Activated naive CD8-positive, alpha-beta T cell treated with anti-CD3 and anti-CD28 coated beads for 36 hours (primary cell): ENCODE results near the gene UTS2B. TPM values are rescaled to one million over a fixed set of nuclear protein-coding genes. Genes with fewer than 3 reads are reported as not detected.

Experiments
- DNase-seq: peaks from one replicate; pipeline ENCODE4 v3.0.0; 2021
- H3K27ac Mint-ChIP-seq: one replicate; pipeline ENCODE4 v1.8.0; 2022; ENCODE audit warnings: mild to moderate bottlenecking, moderate library complexity, mixed read lengths
- H3K27me3 Mint-ChIP-seq: one replicate; pipeline ENCODE4 v1.8.0; 2022; ENCODE audit warnings: mild to moderate bottlenecking, mixed read lengths
- H3K36me3 Mint-ChIP-seq: one replicate; pipeline ENCODE4 v1.8.0; 2021; ENCODE audit warnings: mild to moderate bottlenecking, mixed read lengths
- H3K4me1 Mint-ChIP-seq: one replicate; pipeline ENCODE4 v1.8.0; 2021; ENCODE audit warnings: mixed read lengths
- H3K4me3 Mint-ChIP-seq: one replicate; pipeline ENCODE4 v1.8.0; 2022; ENCODE audit warnings: mild to moderate bottlenecking, moderate library complexity, mixed read lengths
- H3K9me3 Mint-ChIP-seq: one replicate; pipeline ENCODE4 v1.8.0; 2022; ENCODE audit warnings: mixed read lengths
- total RNA-seq, 2 experiments: library from RNA; stranded (reverse); gene quantifications; one replicate each; pipeline ENCODE4 v1.2.3, GENCODE V29; 2021

UTS2B gene
- total RNA-seq, 2 experiments from 2014 or later, result not detected

- no peak overlapping the region for H3K27ac Mint-ChIP-seq
- no peaks in the 10 kb centered on the region for H3K9me3 Mint-ChIP-seq
- no peaks in the 10 kb centered on the region for H3K36me3 Mint-ChIP-seq
- no peak for DNase-seq
- H3K27me3 Mint-ChIP-seq, result peaks cover 3% of the 10 kb centered on the region
- H3K4me1 Mint-ChIP-seq, result no peaks in the 10 kb centered on the region
- H3K4me3 Mint-ChIP-seq, result no peak overlapping the region
Observed at GRCh38 chr3:191235331-191236314, 94.7 kb downstream of the UTS2B start.

GRCh38 chr3:191234216-191234615 lies 96.1 kb downstream of the UTS2B start:
- no peak overlapping the region for H3K27ac Mint-ChIP-seq
- no peak for DNase-seq
- no peaks in the 10 kb centered on the region for H3K36me3 Mint-ChIP-seq
- peaks cover 3% of the 10 kb centered on the region for H3K27me3 Mint-ChIP-seq
- no peaks in the 10 kb centered on the region for H3K9me3 Mint-ChIP-seq
- H3K4me3 Mint-ChIP-seq, result no peak overlapping the region
- no peaks in the 10 kb centered on the region for H3K4me1 Mint-ChIP-seq

GRCh38 chr3:191227541-191227940 lies 102.8 kb downstream of the UTS2B start:
- H3K4me1 Mint-ChIP-seq, result no peaks in the 10 kb centered on the region
- no peaks in the 10 kb centered on the region for H3K36me3 Mint-ChIP-seq
- H3K4me3 Mint-ChIP-seq, result no peak overlapping the region
- DNase-seq, result no peak
- peaks cover 3% of the 10 kb centered on the region for H3K9me3 Mint-ChIP-seq
- no peak overlapping the region for H3K27ac Mint-ChIP-seq
- H3K27me3 Mint-ChIP-seq, result no peaks in the 10 kb centered on the region

GRCh38 chr3:191221638-191222037 lies 108.7 kb downstream of the UTS2B start:
- DNase-seq, result no peak
- no peak overlapping the region for H3K4me3 Mint-ChIP-seq
- H3K27me3 Mint-ChIP-seq, result no peaks in the 10 kb centered on the region
- peaks cover 1% of the 10 kb centered on the region for H3K36me3 Mint-ChIP-seq
- H3K4me1 Mint-ChIP-seq, result no peaks in the 10 kb centered on the region
- peaks cover 3% of the 10 kb centered on the region for H3K9me3 Mint-ChIP-seq
- H3K27ac Mint-ChIP-seq, result no peak overlapping the region

- DNase-seq, result no peak
- H3K27ac Mint-ChIP-seq, result no peak overlapping the region
- peaks cover 1% of the 10 kb centered on the region for H3K36me3 Mint-ChIP-seq
- no peaks in the 10 kb centered on the region for H3K4me1 Mint-ChIP-seq
- peaks cover 3% of the 10 kb centered on the region for H3K9me3 Mint-ChIP-seq
- H3K27me3 Mint-ChIP-seq, result no peaks in the 10 kb centered on the region
- no peak overlapping the region for H3K4me3 Mint-ChIP-seq
Observed at GRCh38 chr3:191220908-191221307, 109.4 kb downstream of the UTS2B start.

GRCh38 chr3:191217301-191217700 lies 113.0 kb downstream of the UTS2B start:
- H3K4me3 Mint-ChIP-seq, result no peak overlapping the region
- DNase-seq, result no peak
- H3K4me1 Mint-ChIP-seq, result no peaks in the 10 kb centered on the region
- no peaks in the 10 kb centered on the region for H3K27me3 Mint-ChIP-seq
- no peak overlapping the region for H3K27ac Mint-ChIP-seq
- no peaks in the 10 kb centered on the region for H3K9me3 Mint-ChIP-seq
- H3K36me3 Mint-ChIP-seq, result peaks cover 1% of the 10 kb centered on the region

Other genes with a start within 250 kb of the UTS2B start
- not detected for gene OSTN, start 131.3 kb downstream of the UTS2B start, total RNA-seq
- 1 to 10 TPM; 4.7 to 4.9 TPM for gene CCDC50, start 1.1 kb downstream of the UTS2B start, total RNA-seq
- not detected for gene PYDC2, start 130.6 kb upstream of the UTS2B start, total RNA-seq